Effector memory CD8-positive, alpha-beta T cell (primary cell): ENCODE data around the gene MGAT5B.
"Not testable (repeated sequence)": the region's sequence is repeated elsewhere in the genome, so short reads cannot be mapped to it uniquely, and the experiment has no call there.

ENCODE experiments used
- ATAC-seq: fragments of 150-1000 bp; cut with Tn5 transposase; replicated peaks from 2 replicates; pipeline ENCODE4 v1.10.0; 2021; ENCODE audit warnings: mild to moderate bottlenecking, moderate library complexity
- DNase-seq, 3 experiments: peaks; one replicate each; pipeline ENCODE4 v3.0.0; 2021
- H3K27ac Mint-ChIP-seq, 2 donors: one replicate each; pipeline ENCODE4 v1.8.0; 2022; ENCODE audit warnings: mild to moderate bottlenecking in 2 of 2, mixed read lengths in 2 of 2, moderate library complexity in 2 of 2
- H3K27me3 Mint-ChIP-seq, 2 donors: one replicate each; pipeline ENCODE4 v1.8.0; 2022; ENCODE audit warnings: mixed read lengths in 2 of 2
- H3K36me3 Mint-ChIP-seq: one replicate; pipeline ENCODE4 v1.8.0; 2022; ENCODE audit warnings: mild to moderate bottlenecking, moderate library complexity, mixed read lengths; ENCODE audit not compliant: insufficient read depth
- H3K4me1 Mint-ChIP-seq, 2 donors: one replicate each; pipeline ENCODE4 v1.8.0; 2022; ENCODE audit warnings: low read depth in 2 of 2, mixed read lengths in 2 of 2
- H3K4me3 Mint-ChIP-seq, 2 donors: one replicate each; pipeline ENCODE4 v1.8.0; 2022; ENCODE audit warnings: mild to moderate bottlenecking in 2 of 2, mixed read lengths in 2 of 2, moderate library complexity in 2 of 2
- H3K9me3 Mint-ChIP-seq, 2 donors: one replicate each; pipeline ENCODE4 v1.8.0; 2022; ENCODE audit warnings: mixed read lengths in 2 of 2

The MGAT5B gene

GRCh38 chr17:76966016-76966415, 97.8 kb downstream of the MGAT5B start:
- Mint-ChIP-seq H3K27ac (peak overlapping the region in 1 of 2 donors; percentile 75), H3K27me3 (peaks cover 31 to 33% of the 10 kb centered on the region in 2 donors), H3K4me1 (peaks cover 12% of the 10 kb centered on the region in 2 donors), H3K36me3 (no peaks in the 10 kb centered on the region), H3K4me3 (no peak overlapping the region), H3K9me3 (no peaks in the 10 kb centered on the region)
- ATAC-seq = no peak
- DNase-seq = no peak

- ATAC-seq = no peak
- Mint-ChIP-seq H3K27ac (peak overlapping the region in 1 of 2 donors; percentile 75), H3K27me3 (peaks cover 36 to 37% of the 10 kb centered on the region in 2 donors), H3K9me3 (no peaks in the 10 kb centered on the region), H3K4me1 (peaks cover 12% of the 10 kb centered on the region in 2 donors), H3K36me3 (no peaks in the 10 kb centered on the region), H3K4me3 (no peak overlapping the region)
- DNase-seq = no peak
These were observed 98.4 kb downstream of the MGAT5B start for GRCh38 chr17:76966486-76967181.

GRCh38 chr17:76967762-76968161, 99.6 kb downstream of the MGAT5B start:
- Mint-ChIP-seq H3K27ac (no peak overlapping the region), H3K27me3 (peaks cover 36 to 37% of the 10 kb centered on the region in 2 donors), H3K36me3 (no peaks in the 10 kb centered on the region), H3K4me1 (peaks cover 12% of the 10 kb centered on the region in 2 donors), H3K4me3 (no peak overlapping the region), H3K9me3 (no peaks in the 10 kb centered on the region)
- no peak for DNase-seq
- no peak for ATAC-seq

GRCh38 chr17:76968707-76969597, 100.7 kb downstream of the MGAT5B start:
- Mint-ChIP-seq H3K27ac (peak overlapping the region in 1 of 2 donors; percentile 38), H3K27me3 (peaks cover 32 to 37% of the 10 kb centered on the region in 2 donors), H3K4me1 (peaks cover 12% of the 10 kb centered on the region in 2 donors), H3K9me3 (no peaks in the 10 kb centered on the region), H3K36me3 (no peaks in the 10 kb centered on the region), H3K4me3 (peak overlapping the region; percentile 71 to 72)
- DNase-seq (peak; percentile 32 to 44 (median 32)), ATAC-seq (peak; percentile 84)

- H3K27me3 Mint-ChIP-seq = peaks cover 29 to 37% of the 10 kb centered on the region in 2 donors
- no peaks in the 10 kb centered on the region for H3K36me3 Mint-ChIP-seq
- peaks cover 12% of the 10 kb centered on the region in 2 donors for H3K4me1 Mint-ChIP-seq
- peak in 1 of 3 experiments; percentile 18 for DNase-seq
- no peak for ATAC-seq
- H3K9me3 Mint-ChIP-seq = no peaks in the 10 kb centered on the region
- H3K4me3 Mint-ChIP-seq = peak overlapping the region; percentile 71 to 72
- no peak overlapping the region for H3K27ac Mint-ChIP-seq
These were observed 101.5 kb downstream of the MGAT5B start for GRCh38 chr17:76969598-76970172.

GRCh38 chr17:76970228-76970627, 102.0 kb downstream of the MGAT5B start:
- H3K4me1 Mint-ChIP-seq = peaks cover 12% of the 10 kb centered on the region in 2 donors
- H3K9me3 Mint-ChIP-seq, H3K36me3 Mint-ChIP-seq, DNase-seq, H3K27ac Mint-ChIP-seq, ATAC-seq: not testable (repeated sequence)
- H3K4me3 Mint-ChIP-seq = peak overlapping the region; percentile 71 to 72
- H3K27me3 Mint-ChIP-seq = peaks cover 29 to 37% of the 10 kb centered on the region in 2 donors

- ATAC-seq (no peak), DNase-seq (no peak)
- Mint-ChIP-seq H3K27me3 (peaks cover 36 to 37% of the 10 kb centered on the region in 2 donors), H3K27ac (no peak overlapping the region), H3K4me1 (peaks cover 12% of the 10 kb centered on the region in 2 donors), H3K9me3 (peaks cover 0 to 2% of the 10 kb centered on the region in 2 donors), H3K36me3 (no peaks in the 10 kb centered on the region), H3K4me3 (no peak overlapping the region)
These were observed 103.9 kb downstream of the MGAT5B start for GRCh38 chr17:76972046-76972641.

GRCh38 chr17:76973040-76973439, 104.8 kb downstream of the MGAT5B start:
- peaks cover 34 to 36% of the 10 kb centered on the region in 2 donors for H3K27me3 Mint-ChIP-seq
- no peak overlapping the region for H3K4me3 Mint-ChIP-seq
- H3K4me1 Mint-ChIP-seq = peaks cover 12% of the 10 kb centered on the region in 2 donors
- H3K36me3 Mint-ChIP-seq = no peaks in the 10 kb centered on the region
- H3K9me3 Mint-ChIP-seq = peaks cover 0 to 2% of the 10 kb centered on the region in 2 donors
- no peak for ATAC-seq
- no peak for DNase-seq
- H3K27ac Mint-ChIP-seq = peak overlapping the region in 1 of 2 donors; percentile 15

- H3K9me3 Mint-ChIP-seq = peaks cover 0 to 4% of the 10 kb centered on the region in 2 donors
- no peaks in the 10 kb centered on the region for H3K36me3 Mint-ChIP-seq
- no peak overlapping the region for H3K27ac Mint-ChIP-seq
- H3K27me3 Mint-ChIP-seq = peaks cover 17 to 23% of the 10 kb centered on the region in 2 donors
- ATAC-seq = no peak
- no peak overlapping the region for H3K4me3 Mint-ChIP-seq
- DNase-seq = no peak
- H3K4me1 Mint-ChIP-seq = peaks cover under 1 to 3% of the 10 kb centered on the region in 2 donors
These were observed 106.5 kb downstream of the MGAT5B start for GRCh38 chr17:76974721-76975120.

GRCh38 chr17:76978050-76978449, 109.8 kb downstream of the MGAT5B start:
- not testable (repeated sequence) for H3K4me1 Mint-ChIP-seq, ATAC-seq, DNase-seq

GRCh38 chr17:76981545-76982295, 113.5 kb downstream of the MGAT5B start:
- Mint-ChIP-seq H3K4me3 (peak overlapping the region in 1 of 2 donors; percentile 29), H3K36me3 (peaks cover 3% of the 10 kb centered on the region), H3K27me3 (peaks cover 0 to 6% of the 10 kb centered on the region in 2 donors), H3K4me1 (peaks cover 5 to 11% of the 10 kb centered on the region in 2 donors), H3K9me3 (peaks cover 0 to 2% of the 10 kb centered on the region in 2 donors), H3K27ac (peak overlapping the region in 1 of 2 donors; percentile 6)
- no peak for ATAC-seq
- DNase-seq = no peak

More at GRCh38 chr17:76978050-76978449, 109.8 kb downstream of the MGAT5B start:
- not testable (repeated sequence) for H3K4me3 Mint-ChIP-seq, H3K36me3 Mint-ChIP-seq, H3K9me3 Mint-ChIP-seq, H3K27me3 Mint-ChIP-seq
- peak overlapping the region in 1 of 2 donors; percentile 9 for H3K27ac Mint-ChIP-seq

GRCh38 chr17:76982408-76983074, 114.3 kb downstream of the MGAT5B start:
- no peak for DNase-seq

More at GRCh38 chr17:76982408-76983074, 114.3 kb downstream of the MGAT5B start:
- H3K27me3 Mint-ChIP-seq = peaks cover 0 to 6% of the 10 kb centered on the region in 2 donors
- H3K36me3 Mint-ChIP-seq = peaks cover 3% of the 10 kb centered on the region
- peak overlapping the region in 1 of 2 donors; percentile 6 for H3K27ac Mint-ChIP-seq
- H3K4me1 Mint-ChIP-seq = peaks cover 5 to 11% of the 10 kb centered on the region in 2 donors
- peak; percentile 47 for ATAC-seq
- H3K9me3 Mint-ChIP-seq = peaks cover 0 to 2% of the 10 kb centered on the region in 2 donors
- peak overlapping the region in 1 of 2 donors; percentile 29 for H3K4me3 Mint-ChIP-seq
